ENCODE data around the gene CFAP61.
"Not testable (repeated sequence)": the region's sequence is repeated elsewhere in the genome, so short reads cannot be mapped to it uniquely, and the experiment has no call there.

Gene CFAP61

DNA sequence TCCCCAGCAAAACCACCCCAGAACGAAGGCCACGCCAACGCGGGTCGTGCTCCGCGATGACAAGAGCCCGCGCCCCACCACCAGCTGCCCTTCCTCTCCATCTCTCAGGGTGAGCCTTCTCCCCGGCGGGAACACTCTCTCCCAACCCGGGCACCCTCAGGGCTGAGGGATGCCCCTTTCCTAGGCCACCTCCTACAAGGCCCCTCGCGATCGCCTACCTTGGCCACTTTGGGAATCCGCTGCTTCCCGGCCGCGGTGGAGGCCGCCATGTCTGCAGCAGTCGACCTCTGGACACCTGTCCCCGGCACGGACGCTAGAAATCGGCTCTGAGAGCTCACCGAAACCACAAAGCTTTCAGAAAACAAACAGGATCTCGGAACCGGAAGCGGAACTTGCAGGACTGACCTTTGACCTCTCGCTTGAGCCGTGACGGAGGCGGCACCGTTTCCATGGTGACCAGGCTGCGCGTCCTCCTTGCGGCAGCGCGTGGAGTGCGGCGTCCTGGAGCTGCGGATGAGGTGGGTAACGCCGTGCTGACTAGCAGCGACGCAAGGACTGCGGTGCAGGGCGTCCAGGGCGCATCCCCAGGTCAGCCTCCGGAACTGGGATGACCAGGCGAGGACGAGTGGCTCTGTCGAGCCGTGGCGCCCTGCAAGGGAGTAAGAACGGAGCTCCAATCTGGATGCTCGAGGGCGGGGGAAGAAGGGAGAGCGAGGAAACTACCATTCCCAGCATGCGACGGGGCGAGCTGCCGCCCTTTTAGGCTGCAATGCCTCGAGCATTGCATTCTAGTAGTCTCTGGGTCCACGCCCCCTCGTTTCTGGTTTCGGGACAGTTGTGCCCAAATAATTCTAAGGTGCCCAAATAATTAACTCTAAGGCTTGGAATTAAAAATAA lies at the start of gene CFAP61, which contains the start of gene CRNKL1:
CFAP61 (plus strand) TSS at position 459 of the 897 bp plus-strand sequence. CDS start 4,122 bp downstream, outside the sequence.
CRNKL1 (minus strand) TSS at position 393 of the 897 bp plus-strand sequence; CDS start at position 269, 124 bp downstream.
- DNase-seq (ENCODE audit: low read depth in 1 of 2, low spot score in 1 of 2) = peak; percentile 95 to 96

- DNase-seq (ENCODE audit: low read depth in 1 of 2, low spot score in 1 of 2) = no peak
Observed at GRCh38 chr20:20003031-20003954, 49.0 kb upstream of the CFAP61 start.

- DNase-seq (ENCODE audit: low read depth in 1 of 2, low spot score in 1 of 2) = not testable (repeated sequence)
Observed at GRCh38 chr20:20003955-20004322, 48.4 kb upstream of the CFAP61 start.

DNA sequence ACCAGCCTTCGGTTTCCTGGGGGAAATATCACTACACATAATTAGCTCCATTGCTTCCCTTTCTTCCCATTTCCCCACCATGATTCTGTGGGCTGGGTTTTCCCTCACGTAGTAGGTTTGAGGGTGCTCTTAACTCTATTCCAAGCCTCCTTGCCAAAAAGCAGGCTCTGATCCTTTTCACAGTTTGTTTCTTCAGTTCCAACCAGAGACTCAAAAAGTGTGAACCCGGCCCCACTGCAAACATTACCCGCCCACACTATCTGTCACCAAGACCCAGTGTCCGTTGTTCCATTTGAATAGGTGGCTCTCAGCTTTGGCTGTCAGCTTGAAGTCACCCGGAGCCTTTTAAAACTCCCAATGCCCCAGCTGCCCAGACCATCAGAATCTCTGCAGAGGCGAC lies 47.0 kb upstream of the CFAP61 start:
- DNase-seq (ENCODE audit: low read depth in 1 of 2, low spot score in 1 of 2) = no peak

DNA sequence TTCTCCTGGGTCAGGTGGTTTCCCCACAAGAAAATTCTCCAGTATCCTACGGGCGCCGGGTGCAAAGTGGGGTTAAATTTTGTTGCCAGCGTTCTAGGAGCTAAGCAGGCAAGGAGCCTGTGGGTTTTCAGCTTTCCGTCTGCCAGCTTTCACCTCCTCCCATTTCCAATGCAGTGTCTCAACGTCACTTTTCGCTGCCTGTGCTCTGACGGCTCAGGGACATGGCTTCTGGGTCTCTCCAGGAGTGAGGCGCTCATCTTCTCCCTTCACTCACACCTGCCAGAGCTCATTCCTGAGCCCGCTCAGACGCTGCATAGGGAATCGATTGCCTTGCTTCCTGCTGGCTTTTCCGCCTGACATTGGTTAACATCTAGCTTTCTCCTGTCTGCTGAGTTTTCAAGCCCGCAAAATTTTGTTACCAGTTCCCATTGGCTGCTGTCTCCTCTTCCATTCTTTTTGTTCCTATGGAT lies 42.5 kb upstream of the CFAP61 start:
- DNase-seq (ENCODE audit: low read depth in 1 of 2, low spot score in 1 of 2) = no peak

DNA sequence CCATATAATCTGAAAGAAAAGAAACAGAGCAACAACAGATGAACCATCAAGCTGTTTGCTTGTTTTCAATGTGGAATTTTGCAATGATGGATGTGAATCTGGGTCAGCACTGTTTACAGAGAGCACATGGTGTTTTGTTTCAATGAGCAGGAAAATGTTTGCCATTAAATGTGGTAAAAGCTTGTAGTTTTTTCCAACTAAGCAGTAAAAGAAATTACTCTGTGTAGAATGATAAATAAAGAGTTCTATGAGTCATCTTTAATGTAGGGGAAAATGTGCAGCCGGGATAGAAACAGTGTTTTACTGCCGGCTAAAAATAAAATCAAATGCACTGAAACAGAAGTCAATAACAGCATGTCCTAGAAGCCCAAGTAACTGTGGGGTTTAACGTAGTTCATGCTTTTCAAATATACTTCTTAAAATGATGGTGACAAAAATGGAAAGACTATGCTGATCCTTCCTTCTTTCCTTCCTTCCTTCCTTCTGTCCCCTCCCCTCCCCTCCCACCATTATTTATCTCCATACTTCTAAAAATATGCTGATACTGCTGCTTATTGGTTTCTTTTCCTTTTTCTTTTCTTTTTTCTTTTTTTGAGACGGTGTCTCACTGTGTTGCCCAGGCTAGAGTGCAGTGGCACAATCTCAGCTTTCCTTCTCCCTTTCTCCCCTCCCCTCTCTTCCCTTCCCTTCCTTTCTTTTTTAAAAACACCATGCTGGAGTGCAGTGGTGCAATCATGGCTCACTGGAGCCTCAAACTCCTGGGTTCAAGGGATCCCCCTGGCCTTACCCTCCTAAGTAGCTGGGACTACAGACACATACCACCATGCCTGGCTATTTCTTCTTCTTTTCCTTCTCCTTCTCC lies 41.5 kb upstream of the CFAP61 start:
- DNase-seq (ENCODE audit: low read depth in 1 of 2, low spot score in 1 of 2) = no peak

DNA sequence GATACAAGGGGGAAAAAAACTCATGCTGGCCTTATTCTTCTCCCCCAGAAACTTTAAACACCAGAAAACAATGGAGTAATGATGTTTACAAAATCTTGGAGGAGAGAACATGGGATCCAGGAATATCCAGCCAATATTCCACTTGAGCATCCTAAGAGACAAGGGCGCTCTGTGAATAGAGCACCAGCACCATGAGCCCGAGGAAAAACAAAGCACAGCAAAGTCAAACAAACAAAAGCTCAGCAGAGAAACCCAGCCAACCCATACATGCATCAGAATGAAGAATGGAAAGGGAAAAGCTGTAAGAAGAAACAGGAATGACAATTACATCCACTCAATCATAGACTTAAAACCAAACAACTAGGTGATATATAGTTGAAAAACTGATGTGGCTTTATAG lies 39.8 kb upstream of the CFAP61 start:
- DNase-seq (ENCODE audit: low read depth in 1 of 2, low spot score in 1 of 2) = no peak

DNA sequence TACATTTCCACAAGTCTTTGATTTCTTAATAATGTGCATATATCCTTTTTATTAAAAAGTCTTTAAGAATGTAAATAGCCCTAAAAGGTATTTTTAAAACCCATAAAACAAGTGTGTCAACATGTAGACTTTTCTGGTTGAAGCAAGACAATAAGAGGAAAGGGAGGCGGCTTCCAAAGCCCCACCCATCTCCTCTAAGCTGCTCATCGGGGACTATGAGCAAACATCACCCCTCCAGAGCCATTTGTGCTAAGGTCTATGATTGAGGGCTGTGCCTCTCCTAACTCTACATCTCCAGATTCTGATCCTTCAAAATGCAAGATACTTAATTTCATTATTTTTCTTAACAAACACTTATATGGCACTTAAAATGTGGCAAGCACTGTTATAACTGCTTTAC lies 37.7 kb upstream of the CFAP61 start:
- DNase-seq (ENCODE audit: low read depth in 1 of 2, low spot score in 1 of 2) = no peak

DNA sequence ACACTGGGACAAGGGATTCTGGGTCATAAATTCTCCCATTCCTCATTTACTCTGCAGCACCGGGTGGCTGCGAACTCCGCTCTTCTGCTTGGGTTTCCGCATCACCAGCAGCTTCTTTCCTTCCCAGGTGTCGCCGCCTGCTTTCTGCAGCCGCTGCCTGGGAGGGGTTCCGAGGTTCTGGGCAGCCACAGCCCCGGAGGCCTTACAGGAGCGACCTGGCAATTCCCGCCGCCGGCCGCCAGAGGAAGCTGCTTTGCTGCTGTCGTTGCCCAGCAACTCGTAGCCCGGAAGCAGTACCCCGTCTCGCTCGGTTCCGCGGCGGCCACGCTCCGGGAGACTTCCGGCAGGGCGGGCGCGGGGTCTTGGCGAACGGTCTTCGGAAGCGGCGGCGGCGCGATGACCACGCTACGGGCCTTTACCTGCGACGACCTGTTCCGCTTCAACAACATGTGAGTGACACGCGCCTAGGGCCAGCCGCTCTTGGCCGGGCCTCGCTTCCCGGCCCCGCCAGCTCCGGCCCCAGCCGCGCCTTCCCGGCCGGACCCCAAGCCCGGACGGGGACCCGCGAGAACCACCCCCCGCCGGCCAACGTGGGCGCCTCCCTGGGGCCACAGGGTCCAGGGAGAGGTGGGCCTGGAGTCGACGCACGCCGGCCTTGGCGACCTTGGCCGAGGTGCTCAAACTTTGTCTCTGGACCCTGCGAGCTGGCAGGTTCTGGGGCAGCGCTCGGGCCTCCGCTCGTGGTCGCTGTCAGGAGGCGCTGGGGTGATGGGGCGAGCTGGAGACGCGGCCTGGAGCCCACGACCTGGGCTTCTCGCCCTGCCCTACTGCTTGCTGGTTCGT lies 35.1 kb upstream of the CFAP61 start, which contains the start of gene NAA20:
NAA20 (plus strand) TSS at position 362 of the 843 bp plus-strand sequence; CDS start at position 397, 35 bp downstream.
- DNase-seq (ENCODE audit: low read depth in 1 of 2, low spot score in 1 of 2) = peak; percentile 82 to 85

DNA sequence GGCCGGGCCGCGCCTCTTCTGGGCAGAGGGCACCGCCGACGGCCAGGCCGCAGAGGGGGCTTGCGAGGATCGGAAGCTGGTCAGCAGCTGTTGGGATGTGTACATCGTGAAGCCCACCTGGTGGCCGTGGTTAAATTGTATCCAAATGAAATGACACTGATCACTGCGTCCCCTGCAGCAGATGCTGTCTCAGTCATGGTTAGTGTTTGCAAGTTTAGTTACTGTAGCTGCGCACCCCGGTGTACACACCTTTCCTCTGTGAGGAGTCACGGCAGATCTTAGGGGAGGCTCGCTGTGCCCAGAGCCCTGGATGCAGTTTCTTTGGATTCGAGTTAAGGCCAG lies 34.5 kb upstream of the CFAP61 start:
- no peak for DNase-seq (ENCODE audit: low read depth in 1 of 2, low spot score in 1 of 2)

GRCh38 chr20:20018366-20018765 lies 34.0 kb upstream of the CFAP61 start:
- DNase-seq (ENCODE audit: low read depth in 1 of 2, low spot score in 1 of 2) = no peak

DNA sequence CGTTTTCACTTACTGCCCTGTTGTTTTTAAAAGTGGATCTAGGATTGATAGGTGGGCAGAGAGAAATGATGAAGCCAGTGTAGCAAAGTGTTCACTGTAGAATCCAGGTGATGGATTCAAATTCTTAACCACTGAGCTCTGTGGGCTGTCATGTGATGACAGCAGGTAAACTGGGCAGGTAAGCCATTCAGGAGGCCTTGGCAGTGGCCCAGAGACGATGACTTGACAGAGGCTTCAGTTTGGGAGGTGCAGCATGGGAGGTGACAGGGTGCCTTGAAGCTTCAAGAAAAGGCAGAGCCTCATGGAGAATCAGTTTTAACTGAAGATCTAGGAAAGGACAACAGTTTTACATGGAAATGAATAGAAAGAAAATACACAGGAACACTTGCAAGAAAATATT lies 33.2 kb upstream of the CFAP61 start:
- DNase-seq (ENCODE audit: low read depth in 1 of 2, low spot score in 1 of 2) = no peak

DNA sequence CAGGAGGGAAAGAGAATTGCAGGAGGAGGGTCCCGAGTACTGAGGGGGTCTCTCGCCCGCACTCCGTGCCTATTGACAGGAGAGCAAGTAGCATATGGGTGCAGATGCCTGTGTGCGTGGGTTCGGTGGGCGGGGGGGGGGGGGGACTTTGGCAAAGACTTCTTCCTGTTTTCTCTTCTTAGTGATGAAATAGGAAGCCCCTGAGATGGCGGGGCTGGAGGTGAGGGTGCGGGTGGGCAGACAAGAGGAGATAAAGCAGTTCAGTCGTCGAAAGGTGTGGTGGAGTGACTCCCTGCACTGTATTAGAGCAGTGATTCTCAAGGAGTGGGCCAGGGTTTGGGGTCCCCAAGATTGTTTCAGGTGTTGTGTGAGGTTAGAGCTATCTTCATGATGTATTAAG lies 31.4 kb upstream of the CFAP61 start:
- DNase-seq (ENCODE audit: low read depth in 1 of 2, low spot score in 1 of 2) = no peak

DNA sequence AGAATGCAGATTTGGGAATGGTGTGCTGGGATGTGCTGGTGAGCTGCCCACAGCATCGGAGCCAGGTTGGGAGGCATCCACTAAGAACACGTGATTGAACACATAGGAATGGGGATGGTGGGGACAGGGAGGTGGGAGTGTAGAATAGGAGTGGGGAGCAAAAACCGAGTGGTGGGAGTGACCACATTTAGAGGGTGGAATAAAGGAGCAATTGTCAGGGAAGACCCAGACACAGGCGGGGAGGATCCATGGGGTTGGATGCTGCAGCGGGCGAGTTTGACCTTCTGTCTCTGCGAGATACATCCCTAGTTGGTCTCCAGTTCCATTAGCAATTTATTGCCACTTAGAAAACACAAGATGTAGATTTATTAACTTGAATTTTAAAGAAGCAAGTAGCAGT lies 30.5 kb upstream of the CFAP61 start:
- DNase-seq (ENCODE audit: low read depth in 1 of 2, low spot score in 1 of 2) = no peak

DNA sequence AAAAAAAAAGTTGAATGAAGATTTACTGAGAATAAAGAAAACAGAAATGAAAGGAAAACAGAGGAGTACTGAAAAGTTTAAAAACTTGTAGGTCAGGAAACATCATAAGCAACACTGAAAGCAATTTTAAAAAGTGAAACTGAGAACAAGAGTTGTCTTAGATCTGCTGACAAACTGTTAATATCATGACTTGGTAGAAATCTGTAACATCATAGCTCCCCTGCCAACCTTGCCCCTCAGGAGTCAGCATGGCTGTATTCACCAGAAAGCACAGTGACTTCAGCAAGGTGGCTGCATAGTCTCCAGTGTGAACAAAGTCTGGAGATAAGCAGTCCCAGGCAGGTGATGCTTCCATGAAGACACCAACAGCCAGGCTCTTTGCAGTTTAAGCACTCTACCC lies 29.8 kb upstream of the CFAP61 start:
- no peak for DNase-seq (ENCODE audit: low read depth in 1 of 2, low spot score in 1 of 2)

DNA sequence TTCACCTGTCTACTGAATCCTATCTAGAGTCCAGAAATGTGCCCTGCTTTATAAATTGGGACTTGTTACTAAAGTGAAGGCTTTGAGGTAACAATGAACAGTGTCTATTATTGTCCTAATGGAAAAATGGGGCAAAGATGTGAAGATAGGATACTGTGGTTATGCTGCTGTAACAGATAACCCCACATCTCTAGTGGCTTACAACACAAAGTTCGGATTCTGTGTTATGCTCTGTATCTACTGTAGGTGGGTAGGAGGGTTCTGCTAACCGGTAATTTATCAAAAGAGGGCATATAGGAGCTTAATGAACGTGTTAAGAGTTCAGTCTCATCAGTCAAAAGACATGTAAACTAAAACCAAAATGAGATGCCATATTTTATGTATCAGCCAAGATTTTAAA lies 28.9 kb upstream of the CFAP61 start:
- DNase-seq (ENCODE audit: low read depth in 1 of 2, low spot score in 1 of 2) = no peak

DNA sequence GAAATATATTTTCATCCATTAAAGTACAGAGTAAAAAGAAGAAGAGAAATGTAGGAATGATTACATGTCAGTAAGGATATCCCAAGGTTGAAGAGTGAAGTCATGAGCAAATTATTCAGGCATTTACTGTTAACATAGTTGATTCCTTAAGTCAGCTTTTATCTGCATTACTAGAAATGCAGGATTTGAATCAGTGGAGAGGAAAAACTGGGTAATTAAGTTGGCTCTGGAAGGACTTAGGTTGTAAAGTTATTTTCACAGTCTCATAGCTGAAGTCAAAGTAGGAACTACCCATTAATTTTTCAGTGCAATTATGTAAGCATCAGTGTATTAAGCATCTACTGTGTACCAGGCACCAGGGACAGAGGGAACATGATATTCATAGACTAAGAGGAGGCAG lies 27.4 kb upstream of the CFAP61 start:
- DNase-seq (ENCODE audit: low read depth in 1 of 2, low spot score in 1 of 2) = no peak

- no peak for DNase-seq (ENCODE audit: low read depth in 1 of 2, low spot score in 1 of 2)
Observed at GRCh38 chr20:20027284-20027683, 25.0 kb upstream of the CFAP61 start.

DNA sequence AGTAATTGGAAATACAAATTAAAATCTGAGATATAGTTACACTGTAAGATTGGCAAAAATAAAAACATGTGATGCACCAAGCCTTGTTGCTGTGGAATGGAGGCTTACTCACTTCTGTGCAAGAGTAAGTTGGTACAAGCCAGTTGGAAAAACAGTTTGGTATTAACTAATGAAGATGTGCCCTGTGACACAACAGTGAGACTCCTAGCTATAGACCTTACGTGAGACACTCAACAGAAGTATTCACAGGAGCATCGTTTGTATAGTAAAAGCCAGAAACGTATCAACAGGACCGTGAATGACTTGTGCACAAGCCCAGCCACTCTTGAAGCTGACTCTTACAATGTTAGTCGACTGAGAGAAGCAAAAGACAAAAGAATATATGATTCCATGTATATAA lies 20.5 kb upstream of the CFAP61 start:
- no peak for DNase-seq (ENCODE audit: low read depth in 1 of 2, low spot score in 1 of 2)

DNA sequence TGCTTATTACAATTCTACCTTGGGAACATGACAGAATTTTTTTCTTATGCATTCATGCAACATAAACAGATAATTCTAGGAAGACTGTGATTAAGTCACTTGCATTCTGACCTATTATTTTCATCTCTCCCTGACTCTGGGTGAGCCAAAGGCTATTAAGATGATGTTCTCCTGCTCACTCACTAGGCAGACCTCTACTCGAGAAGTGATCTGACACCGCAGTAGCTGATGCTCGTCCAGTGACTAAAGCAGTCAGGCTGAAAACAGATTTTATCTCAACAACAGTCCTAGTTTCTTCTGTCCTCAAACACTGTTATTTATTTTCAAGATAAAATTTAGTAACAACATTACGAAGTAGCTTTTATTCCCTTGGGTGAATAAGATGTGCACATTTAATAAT lies 17.8 kb upstream of the CFAP61 start:
- DNase-seq (ENCODE audit: low read depth in 1 of 2, low spot score in 1 of 2) = no peak
